Lung (tissue), 12 donors: ENCODE results near the gene ZHX3. TPM values are rescaled to one million over a fixed set of nuclear protein-coding genes. Genes with fewer than 3 reads are reported as not detected.

Experiments
- ATAC-seq: fragments of 200-7000 bp; cut with Tn5 transposase; one replicate; pipeline ENCODE4 v1.9.1; 2020; ENCODE audit warnings: moderate number of reproducible peaks; ENCODE audit not compliant: insufficient read depth, low FRiP score
- DNase-seq, 3 donors: peaks; one replicate each; pipeline ENCODE4 v3.0.0-alpha.2; 2013 to 2017
- H3K27ac ChIP-seq, 2 donors: one replicate each; pipeline ENCODE4 v1.5.1; 2013; ENCODE audit warnings: mild to moderate bottlenecking in 2 of 2, moderate library complexity in 2 of 2, control low read depth in 1 of 2, inconsistent platforms in 1 of 2, low read depth in 1 of 2, low read length in 1 of 2
- H3K27me3 ChIP-seq, 3 donors: one replicate each; pipeline ENCODE4 v1.5.1; 2013; ENCODE audit warnings: low read length in 2 of 3; ENCODE audit not compliant: control insufficient read depth in 3 of 3, insufficient read depth in 3 of 3
- H3K36me3 ChIP-seq, 4 donors: one replicate each; pipeline ENCODE4 v1.5.1; 2013; ENCODE audit warnings: low read length in 4 of 4, mild to moderate bottlenecking in 1 of 4, moderate library complexity in 1 of 4; ENCODE audit not compliant: control insufficient read depth in 4 of 4, insufficient read depth in 4 of 4
- H3K4me1 ChIP-seq, 5 donors: one replicate each; pipeline ENCODE4 v1.5.1; 2013; ENCODE audit warnings: low read length in 5 of 5, mild to moderate bottlenecking in 2 of 5, moderate library complexity in 1 of 5; ENCODE audit not compliant: control insufficient read depth in 5 of 5, insufficient read depth in 5 of 5
- H3K4me3 ChIP-seq: one replicate; pipeline ENCODE4 v1.5.1; 2013; ENCODE audit warnings: mild to moderate bottlenecking, control low read depth, moderate library complexity
- H3K9ac ChIP-seq, 2 donors: one replicate each; pipeline ENCODE4 v1.5.1; 2013; ENCODE audit warnings: low read length in 2 of 2, control low read depth in 1 of 2; ENCODE audit not compliant: insufficient read depth in 1 of 2
- H3K9me3 ChIP-seq, 4 donors: one replicate each; pipeline ENCODE4 v1.5.1; 2013; ENCODE audit warnings: low read length in 3 of 4, mild to moderate bottlenecking in 1 of 4, moderate library complexity in 1 of 4; ENCODE audit not compliant: control insufficient read depth in 4 of 4, insufficient read depth in 3 of 4
- CTCF ChIP-seq: IDR thresholded peaks from 2 replicates; pipeline ENCODE4 v1.5.1; 2012; ENCODE audit warnings: mild to moderate bottlenecking; ENCODE audit errors: control extremely low read depth, extremely low read depth
- WGBS, 2 donors: extraction: QIAGEN DNeasy Blood & Tissue Kit; methylation state at CpG; one replicate each; pipeline ENCODE4 v1.1.7; 2013; 5-methylcytosine and 5-hydroxymethylcytosine counted together
- polyA plus RNA-seq, 2 donors: library from polyadenylated mRNA; stranded (reverse); fragments of 200-250 nt; gene quantifications; one replicate each; pipeline ENCODE4 v1.2.1, GENCODE V29; 2013
- total RNA-seq, 2 donors: library from RNA; depleted of rRNA in 1 of 2; stranded (reverse); fragments of >200 nt in 1 of 2; gene quantifications; one replicate each; pipeline ENCODE4 v1.2.1, GENCODE V29; 2014 to 2021
- donor health status: control.
- donor health status: control.
- donor health status: Bipolar disorder and iron deficiency.
- donor health status: healthy.
- donor health status: DM: yes; HTN: yes; CAD: no.

Gene ZHX3
- total and polyA plus RNA-seq, 4 donors, result 8.3 to 48.2 (median 18.0) TPM

GRCh38 chr20:41152108-41152757, 165.3 kb downstream of the ZHX3 start:
- no peak for TF ChIP-seq CTCF

GRCh38 chr20:41151134-41151869, 166.2 kb downstream of the ZHX3 start:
- H3K36me3 ChIP-seq, result peaks cover 0 to 8% (median 1%) of the 10 kb centered on the region in 4 donors
- H3K9me3 ChIP-seq, result no peaks in the 10 kb centered on the region
- H3K4me1 ChIP-seq, result peaks cover 7 to 63% (median 23%) of the 10 kb centered on the region in 5 donors
- peak overlapping the region; percentile 38 to 49 for H3K27ac ChIP-seq
- no peak for ATAC-seq
- no peak overlapping the region for H3K9ac ChIP-seq
- DNase-seq, result no peak
- no peaks in the 10 kb centered on the region for H3K27me3 ChIP-seq
- TF ChIP-seq CTCF, result no peak
- 85 to 87% methylated on average over 5 of the region's 5 CpGs for WGBS, 2 donors
- H3K4me3 ChIP-seq, result no peak overlapping the region

More at GRCh38 chr20:41152108-41152757, 165.3 kb downstream of the ZHX3 start:
- Histone ChIP-seq H3K9ac (no peak overlapping the region), H3K36me3 (peaks cover 0 to 8% (median 1%) of the 10 kb centered on the region in 4 donors), H3K27me3 (no peaks in the 10 kb centered on the region), H3K9me3 (no peaks in the 10 kb centered on the region), H3K4me1 (peaks cover 7 to 62% (median 18%) of the 10 kb centered on the region in 5 donors), H3K4me3 (no peak overlapping the region), H3K27ac (peak overlapping the region; percentile 11 to 17)
- ATAC-seq, result no peak
- DNase-seq, result no peak
- WGBS, 2 donors, result 48 to 61% methylated on average over 5 of the region's 5 CpGs

GRCh38 chr20:41150664-41151063, 166.9 kb downstream of the ZHX3 start:
- DNase-seq (peak in 2 of 3 donors; percentile 28 to 59), ATAC-seq (no peak)
- Histone ChIP-seq H3K9ac (no peak overlapping the region), H3K27ac (peak overlapping the region; percentile 43 to 58), H3K9me3 (no peaks in the 10 kb centered on the region), H3K4me1 (peaks cover 8 to 64% (median 29%) of the 10 kb centered on the region in 5 donors), H3K27me3 (no peaks in the 10 kb centered on the region), H3K36me3 (peaks cover 0 to 8% (median 0%) of the 10 kb centered on the region in 4 donors), H3K4me3 (no peak overlapping the region)
- 30 to 40% methylated on average over 3 of the region's 3 CpGs for WGBS, 2 donors
- TF ChIP-seq CTCF, result no peak
